HG03571 (cell line): ENCODE measurements around the gene EIF2AK2.
"Not testable (repeated sequence)": the region's sequence is repeated elsewhere in the genome, so short reads cannot be mapped to it uniquely, and the experiment has no call there.

Source experiments
- ATAC-seq: cut with Tn5 transposase; IDR thresholded peaks from one replicate; pipeline ENCODE4 v1.9.1; 2021; ENCODE audit not compliant: unreplicated experiment

The EIF2AK2 gene

DNA sequence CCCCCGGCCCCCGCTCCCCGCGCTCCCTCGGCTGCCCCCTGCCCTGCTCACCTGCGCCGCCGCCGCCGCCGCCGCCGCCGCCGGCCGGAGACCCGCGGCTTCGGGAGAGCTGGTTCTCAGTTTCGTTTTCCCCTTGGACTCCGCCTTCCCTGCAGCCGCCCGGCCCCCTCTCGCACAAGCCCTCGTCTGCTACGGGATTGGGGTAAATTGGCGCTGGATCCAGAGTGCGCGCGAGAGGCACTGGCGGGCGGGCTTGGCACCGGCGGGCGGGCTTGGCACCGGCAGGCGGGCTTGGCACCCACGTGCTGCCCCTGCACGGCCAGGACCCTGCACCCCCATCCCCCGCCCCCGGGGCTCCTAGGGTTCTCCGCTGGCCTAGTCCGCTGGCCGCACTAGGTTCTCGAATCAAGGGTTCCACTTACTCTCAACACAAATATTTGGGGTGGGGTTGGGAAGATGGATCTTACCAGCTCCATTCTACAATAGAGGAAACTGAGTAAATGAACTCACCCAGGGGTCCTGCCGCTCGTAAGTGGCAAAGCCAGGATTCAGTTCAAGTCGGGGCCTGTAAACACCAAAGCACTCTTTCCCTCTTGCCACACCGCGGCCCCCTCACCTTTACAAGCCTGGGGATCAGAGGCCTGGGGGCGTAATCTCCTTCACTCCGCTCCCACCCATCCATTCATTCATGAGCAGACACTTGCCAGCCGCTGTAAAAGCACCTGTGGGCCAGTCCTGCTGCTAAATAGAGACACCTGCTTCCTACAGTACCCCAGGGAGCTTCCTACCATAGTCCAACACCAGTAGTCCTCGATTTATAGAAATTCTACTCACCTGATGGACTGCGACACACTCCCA lies at the start of gene EIF2AK2:
EIF2AK2 (minus strand) TSS at position 124 of the 858 bp plus-strand sequence. CDS start 9,174 bp downstream, outside the sequence.
- peak; percentile 87 for ATAC-seq

DNA sequence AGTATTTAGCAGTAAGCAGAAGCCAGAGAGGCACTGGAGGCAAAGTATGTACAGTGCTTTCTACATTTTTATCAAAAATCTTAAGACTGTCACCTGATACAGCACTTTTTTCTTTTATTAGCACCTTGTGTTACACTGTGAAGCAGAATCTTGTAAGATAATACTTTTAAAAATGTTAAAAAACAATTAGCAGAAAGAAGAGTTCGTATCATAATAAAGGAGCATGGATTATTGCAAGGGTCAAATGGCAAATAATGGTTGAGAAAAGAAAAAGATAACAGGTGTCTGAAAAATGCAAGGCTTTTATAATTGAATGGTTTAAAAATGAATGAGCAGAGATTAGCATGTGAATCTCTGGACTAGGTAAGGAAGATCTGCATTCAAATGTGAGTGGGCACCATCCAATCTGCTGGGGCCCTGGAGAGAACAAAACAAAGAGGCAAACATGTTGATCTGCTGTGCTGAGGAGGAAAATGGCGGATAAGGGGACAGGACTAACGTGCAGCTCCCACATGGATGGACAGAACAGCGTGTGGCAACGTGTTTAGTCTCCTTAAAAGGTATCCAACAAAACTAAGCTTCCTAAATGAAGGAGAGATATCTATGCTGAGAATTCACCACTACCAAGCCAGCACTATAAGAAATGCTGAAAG lies 49.0 kb upstream of the EIF2AK2 start:
- ATAC-seq = no peak

DNA sequence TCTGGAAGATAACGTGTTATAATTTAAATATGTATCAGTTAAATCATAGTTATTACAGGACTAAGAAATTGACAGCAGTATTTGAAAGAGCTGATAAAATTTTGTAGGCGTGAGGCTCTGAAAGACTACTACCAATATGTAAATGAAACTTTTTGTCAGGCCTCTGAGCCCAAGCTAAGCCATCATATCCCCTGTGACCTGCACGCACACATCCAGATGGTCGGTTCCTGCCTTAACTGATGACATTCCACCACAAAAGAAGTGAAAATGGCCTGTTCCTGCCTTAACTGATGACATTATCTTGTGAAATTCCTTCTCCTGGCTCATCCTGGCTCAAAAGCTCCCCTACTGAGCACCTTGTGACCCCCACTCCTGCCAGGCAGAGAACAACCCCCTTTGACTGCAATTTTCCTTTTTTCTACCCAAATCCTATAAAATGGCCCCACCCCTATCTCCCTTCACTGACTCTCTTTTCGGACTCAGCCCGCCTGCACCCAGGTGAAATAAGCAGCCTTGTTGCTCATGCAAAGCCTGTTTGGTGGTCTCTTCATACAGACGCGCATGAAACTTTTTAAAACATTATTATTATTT lies 48.4 kb upstream of the EIF2AK2 start:
- ATAC-seq = not testable (repeated sequence)

DNA sequence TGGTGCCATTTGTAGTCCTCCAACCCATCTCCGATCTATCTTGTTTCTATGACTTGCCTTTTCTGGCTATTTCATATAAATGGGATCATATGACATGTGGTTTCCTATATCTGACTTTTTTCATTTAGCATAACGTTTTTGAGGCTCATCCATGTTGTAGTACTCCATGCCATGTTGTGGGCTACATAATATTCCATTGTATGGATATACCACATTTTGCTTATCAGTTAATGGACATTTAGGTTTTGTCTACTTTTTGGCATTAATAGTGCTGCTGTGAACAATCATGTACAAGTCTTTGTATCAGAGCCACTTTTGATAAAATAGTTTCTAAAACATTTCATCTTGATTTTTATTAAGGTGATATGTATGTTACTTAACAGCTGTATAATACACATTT lies 46.9 kb upstream of the EIF2AK2 start:
- ATAC-seq = no peak

DNA sequence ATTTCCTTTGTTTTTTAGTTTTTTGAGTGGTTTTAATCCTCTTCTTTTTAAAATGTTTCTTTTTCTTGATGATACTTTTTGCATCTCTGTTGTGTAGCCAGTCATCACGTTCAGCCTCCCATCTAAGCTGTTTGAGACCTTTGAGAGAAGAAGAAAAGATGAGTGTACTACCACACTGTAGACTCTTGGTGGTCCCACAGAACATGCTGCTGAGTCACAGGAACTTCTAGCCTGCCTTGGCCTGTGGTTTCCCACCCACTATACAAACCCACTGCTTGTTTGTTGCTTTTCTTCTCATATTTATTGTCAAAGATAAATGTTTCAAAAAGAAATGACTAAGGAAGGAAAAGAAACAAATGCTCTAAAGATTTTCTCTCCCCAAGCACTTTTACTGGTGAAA lies 45.0 kb upstream of the EIF2AK2 start:
- no peak for ATAC-seq

DNA sequence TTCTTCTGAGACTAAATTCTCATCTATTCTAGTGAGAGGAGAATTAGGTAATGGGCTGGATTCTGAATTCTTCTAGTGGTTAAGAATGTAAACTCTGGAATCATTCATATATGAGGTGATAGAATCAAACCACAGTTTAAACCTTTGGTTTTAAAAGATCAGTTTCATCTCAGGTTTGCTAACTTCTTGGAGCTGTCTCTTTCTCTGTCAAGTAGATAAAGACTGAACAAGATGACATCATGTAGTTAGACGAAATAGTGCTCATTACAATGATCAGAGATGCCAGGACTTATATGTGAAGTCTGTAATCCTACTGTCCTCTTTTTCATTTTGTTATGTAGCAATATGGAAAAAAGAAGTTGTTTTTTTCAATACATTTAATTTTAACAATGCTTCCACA lies 44.4 kb upstream of the EIF2AK2 start:
- no peak for ATAC-seq

DNA sequence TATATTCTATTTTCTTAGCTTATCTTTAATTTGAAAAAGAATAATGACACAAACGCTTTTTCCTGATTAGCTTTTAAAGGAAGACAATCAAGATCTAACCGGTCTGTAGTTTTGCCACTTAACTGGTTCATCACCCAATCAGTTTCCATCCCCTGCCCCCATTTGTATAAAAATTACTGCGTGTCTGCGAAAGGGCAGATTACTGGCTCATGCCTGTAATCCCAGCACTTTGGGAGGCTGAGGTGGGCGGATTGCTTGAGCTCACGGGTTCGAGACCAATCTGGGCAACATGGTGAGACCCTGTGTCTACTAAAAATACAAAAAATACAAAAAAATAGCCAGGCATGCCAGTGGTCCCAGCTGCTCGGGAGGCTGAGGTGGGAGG lies 41.9 kb upstream of the EIF2AK2 start:
- no peak for ATAC-seq

DNA sequence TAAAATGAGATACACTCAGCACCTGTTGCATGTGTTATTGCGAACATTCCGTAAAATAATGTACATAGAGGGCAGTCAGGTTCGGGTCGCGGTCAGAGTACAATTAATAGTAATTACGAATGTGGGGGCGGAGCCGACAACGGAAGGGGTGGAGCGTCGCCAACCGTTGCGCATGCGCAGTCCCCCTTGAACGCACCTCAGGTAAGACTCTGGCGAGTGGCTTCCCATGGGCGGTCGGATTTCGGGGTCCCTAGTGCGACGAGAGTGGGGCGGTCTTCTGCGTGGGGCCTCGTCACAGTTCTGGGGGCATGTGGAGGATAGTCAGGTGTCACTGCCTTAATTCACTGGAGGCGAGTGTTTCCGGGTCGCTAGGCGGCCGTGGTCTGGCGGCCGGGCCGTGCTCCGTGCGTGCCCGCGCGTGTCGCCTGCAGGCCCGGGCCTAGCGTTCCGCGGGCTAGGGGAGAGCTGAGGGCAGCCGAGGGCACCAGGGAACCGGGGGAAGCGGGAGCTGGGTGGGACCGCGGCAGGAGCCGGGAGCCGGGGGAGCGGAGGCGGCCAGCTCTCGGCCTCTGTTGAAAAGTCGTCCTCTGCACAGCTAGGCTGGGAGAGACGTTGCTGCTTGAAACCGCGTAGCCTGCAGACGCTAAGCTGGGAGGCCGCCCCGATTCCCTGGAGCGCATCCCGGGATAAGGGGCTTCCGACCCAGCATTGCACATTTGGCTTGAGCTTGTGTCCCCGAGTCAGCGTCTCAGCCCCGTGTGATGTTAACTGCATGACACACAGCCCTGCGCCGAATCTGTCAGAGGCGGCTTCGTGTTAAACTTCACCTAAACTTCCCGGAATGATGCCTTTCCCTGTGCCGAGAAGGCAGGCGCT lies 39.8 kb upstream of the EIF2AK2 start, which contains the start of gene CEBPZOS:
CEBPZOS (plus strand) TSS at position 177 of the 876 bp plus-strand sequence. CDS start 3,209 bp downstream, outside the sequence.
- peak; percentile 73 for ATAC-seq

DNA sequence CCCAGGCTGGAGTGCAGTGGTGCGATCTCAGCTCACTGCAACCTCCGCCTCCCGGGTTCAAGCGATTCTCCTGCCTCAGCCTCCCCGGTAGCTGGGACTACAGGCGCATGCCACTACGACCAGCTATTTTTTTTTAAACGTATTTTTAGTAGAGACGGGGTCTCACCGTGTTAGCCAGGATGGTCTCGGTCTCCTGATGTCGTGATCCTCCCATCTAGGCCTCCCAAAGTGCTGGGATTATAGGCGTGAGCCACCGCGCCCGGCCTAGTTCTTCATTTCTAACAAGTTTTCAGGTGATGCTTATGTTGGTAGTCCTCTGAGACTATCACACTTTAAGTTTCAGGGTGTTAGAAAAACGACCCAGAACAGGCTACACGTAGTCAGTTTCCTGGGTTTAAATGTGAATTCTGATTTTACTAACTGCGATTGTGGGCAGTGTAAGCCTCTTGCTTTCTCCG lies 39.1 kb upstream of the EIF2AK2 start:
- ATAC-seq = not testable (repeated sequence)

DNA sequence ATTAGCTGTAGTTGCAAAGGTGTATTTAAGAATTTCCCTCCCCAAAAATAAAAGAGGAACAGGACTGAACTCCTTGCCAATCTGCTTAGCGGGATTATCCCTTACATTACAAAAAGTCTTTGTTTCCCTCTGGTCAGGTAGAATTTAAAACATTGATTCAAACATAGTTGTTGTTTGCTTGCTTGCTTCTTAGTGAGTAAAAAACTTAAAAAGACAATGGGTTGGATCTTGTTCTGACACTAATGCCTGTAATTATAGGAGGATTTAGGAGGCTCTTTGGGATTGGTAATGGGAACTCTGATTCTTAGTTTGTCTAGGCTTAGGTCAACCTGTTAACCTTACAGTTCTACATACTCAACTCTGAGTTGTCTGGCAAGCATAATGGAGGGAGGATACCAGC lies 35.8 kb upstream of the EIF2AK2 start:
- no peak for ATAC-seq

DNA sequence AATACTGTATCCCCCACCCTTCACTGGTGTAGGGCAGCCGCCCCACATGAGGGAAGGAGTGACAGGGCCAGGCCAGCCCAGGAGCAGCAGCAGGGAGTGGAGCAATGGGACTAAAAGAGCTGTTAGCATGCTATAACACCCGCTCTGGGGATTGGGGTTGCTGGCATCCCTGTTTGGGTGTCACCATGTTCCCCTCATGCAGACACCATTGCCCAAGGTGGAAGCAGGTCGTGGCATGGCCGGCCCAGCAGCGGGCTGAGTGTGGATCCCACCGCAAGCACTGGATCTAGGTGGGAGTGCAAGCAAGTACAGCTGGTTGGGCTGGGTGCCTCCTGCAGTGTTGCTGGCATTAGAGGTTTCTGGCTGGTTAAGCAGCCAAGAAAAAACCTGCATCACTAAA lies 35.0 kb upstream of the EIF2AK2 start:
- no peak for ATAC-seq

DNA sequence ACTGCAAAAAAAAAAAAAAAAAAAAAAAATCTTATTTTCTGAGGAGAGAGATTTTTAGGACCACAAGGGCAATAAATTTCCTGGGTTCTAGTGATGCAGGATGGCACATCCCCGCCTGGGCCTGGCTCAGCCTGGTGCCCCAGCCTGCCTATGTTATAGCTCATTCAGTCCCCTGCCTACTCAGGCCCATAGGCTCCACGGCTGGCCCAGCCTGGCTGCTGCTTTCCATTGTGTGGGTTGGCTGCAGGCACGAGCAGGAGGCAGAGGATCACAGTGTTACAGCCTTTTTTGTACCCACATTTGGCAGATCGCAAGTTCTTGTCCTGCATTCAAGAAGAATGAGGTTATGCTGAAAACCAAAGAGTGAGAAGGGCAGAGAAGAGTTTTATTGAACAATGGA lies 34.5 kb upstream of the EIF2AK2 start:
- no peak for ATAC-seq

DNA sequence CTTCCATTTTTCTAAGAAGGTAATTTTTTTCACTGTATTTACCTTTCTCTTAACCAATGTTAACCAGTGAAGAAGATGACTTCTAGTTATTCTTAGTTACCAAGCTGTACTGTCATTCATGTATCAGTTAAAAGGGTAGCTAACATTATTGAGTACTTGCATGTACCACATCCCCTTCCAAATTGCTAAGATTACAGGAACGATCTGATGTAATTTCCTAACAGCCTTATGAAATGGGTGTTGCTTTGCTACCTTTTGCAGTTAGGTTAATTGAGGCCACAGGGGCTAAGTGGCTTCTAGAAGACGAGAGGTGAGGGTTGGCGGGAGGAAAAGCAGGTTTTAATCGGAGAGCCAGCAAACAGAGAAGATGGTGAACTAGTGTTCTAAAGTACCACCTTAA lies 33.5 kb upstream of the EIF2AK2 start:
- ATAC-seq = no peak

DNA sequence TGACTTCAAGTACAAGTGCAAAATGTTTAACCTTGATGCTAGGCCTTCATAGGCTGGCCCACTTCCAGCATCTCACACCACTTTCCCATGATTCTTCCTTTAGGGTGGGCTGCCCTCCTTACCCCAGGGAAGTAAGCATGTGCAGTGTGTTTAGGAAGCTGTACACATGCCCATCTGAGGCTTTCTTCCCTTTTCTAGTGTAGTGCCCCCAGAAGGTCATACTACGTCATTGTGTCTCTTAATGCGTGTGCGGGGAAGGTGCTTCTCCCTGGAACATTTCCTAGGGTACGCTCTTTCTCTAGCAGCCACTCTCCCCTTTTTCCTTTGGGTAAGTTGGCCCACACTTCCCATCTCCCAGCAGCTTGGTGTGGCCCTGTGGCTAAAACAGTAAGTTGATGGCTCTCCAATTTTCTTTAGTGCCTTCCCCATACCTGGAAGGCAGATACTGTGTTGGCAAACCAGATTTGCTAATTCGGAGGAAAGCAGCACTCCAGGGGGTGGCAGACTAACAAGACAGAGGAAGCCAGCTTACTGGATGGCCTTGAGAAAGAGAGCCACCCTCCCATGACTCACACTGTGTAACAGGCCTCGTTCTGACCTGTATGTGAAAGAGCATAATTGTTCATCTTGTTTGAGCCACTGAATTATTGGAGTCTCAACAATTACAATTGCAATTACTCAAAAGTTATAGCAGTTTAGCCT lies 32.8 kb upstream of the EIF2AK2 start:
- ATAC-seq = no peak

DNA sequence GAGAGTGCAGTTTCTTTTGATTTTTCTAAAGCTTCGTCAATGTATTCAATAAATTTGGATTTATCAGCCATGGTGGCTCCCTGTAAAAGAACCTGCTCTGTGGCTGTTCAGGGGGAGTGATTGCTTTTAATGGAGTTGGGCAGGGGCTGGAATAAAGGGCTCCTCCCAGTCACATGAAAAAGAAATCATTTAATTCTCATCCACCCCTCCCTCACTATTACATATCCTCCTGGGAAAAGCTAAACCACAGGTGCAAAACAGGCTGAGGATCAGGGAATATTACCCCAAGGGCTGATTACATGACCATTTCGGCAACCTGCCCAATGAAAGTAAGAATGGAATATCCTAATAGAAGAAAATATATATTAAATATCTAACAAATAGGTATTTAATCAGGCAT lies 31.8 kb upstream of the EIF2AK2 start, which contains the start of gene SULT6B1:
SULT6B1 (minus strand) TSS at position 101 of the 400 bp plus-strand sequence; CDS start at position 71, 30 bp downstream.
- ATAC-seq = no peak

DNA sequence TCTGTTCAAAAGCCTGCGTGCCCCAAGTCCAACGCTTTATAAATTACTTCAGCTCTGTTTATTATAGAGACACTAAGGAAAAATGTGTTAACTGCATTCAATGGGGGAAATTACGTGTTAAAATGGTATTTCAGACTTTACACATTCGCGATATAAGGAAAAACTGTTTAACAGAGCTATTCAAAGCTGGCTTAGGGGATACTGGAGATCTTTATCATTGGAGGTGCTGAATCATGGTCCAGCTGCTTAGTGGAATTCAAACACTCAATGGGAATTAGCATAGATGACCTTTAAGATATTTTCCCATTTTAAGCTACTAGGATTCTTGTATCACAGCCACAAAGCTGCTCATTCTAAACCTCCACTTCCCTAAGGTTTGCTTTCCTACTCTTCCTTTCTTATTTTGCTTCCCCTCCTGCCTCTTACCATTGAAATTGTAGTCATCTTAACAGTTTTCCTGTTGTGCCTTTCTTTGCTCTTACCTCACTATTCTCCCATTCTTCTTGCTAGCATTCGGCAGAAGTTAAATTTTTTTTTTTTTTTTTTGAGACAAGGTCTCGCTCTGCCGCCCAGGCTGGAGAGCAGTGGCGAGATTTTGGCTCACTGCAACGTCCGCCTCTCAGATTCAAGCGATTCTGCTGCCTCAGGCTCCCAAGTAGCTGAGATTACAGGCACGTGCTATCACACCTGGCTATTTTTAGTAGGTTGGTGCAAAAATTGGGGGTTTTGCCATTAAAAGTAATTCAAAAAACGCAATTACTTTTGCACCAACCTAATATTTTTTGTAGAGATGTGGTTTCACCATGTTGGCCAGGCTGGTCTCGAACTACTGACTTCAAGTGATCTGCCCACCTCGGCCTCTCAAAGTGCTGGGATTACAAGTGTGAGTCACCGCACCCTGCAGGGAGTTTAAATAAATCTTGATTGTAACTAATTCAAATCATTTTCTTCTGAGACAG lies 25.2 kb upstream of the EIF2AK2 start:
- no peak for ATAC-seq

DNA sequence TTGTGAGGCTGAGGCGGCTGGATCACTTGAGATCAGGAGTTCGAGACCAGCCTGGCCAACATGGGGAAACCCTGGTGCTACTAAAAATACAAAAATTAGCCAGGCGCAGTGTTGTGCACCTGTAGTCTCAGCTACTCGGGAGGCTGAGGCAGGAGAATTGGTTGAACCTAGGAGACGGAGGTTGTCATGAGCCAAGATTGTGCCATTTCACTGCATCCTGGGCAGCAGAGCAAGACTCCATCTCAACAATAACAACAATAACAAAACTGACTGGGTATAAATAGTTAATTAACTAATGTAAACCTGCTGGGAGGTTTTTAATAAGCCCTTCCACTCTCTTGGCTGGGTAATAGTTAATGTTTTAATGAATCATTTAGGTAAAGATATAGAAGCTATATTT lies 23.9 kb upstream of the EIF2AK2 start:
- no peak for ATAC-seq

DNA sequence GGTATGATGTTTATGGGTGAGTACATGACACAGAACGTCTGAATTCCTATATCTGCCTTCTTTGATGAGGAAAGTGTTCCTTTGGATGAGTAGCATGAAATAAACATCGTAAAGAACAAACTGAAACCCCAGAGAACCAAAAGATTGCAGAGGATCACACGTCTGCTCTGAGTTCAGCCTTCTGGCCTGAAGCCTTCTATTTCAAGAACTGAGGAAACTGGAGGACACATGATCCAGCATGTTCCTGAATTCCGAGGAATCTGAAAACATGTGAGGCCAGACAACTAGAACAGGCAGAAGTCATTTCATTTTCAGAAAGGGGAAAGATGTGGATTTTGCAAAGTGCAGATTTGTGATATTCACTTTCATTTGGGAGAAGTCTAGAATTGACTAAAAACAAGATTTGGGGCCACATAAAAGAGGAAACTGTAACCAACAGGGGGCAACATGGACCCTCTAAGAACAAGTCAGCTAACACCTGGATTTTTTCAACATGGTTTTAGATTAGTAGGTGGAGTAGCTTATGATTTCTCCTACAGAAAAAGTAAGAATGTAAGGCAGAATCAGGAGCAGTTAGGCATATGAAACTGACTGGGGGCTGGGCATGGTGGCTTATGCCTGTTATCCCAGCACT lies 23.3 kb upstream of the EIF2AK2 start:
- ATAC-seq = no peak
